IPS-18a (cell line): ENCODE measurements around the gene PAPOLG.
"Not testable (repeated sequence)": the region's sequence is repeated elsewhere in the genome, so short reads cannot be mapped to it uniquely, and the experiment has no call there.

ENCODE experiments used
- H3K27ac ChIP-seq: one replicate; pipeline ENCODE4 v1.5.1; 2013; ENCODE audit warnings: low read length
- H3K27me3 ChIP-seq: one replicate; pipeline ENCODE4 v1.6.1; 2013; ENCODE audit warnings: mild to moderate bottlenecking, low read length; ENCODE audit not compliant: control insufficient read depth, insufficient read depth
- H3K36me3 ChIP-seq: one replicate; pipeline ENCODE4 v1.6.1; 2013; ENCODE audit warnings: low read depth, low read length; ENCODE audit not compliant: control insufficient read depth
- H3K4me1 ChIP-seq: one replicate; pipeline ENCODE4 v1.6.1; 2013; ENCODE audit warnings: low read depth, low read length; ENCODE audit not compliant: control insufficient read depth
- H3K4me3 ChIP-seq: one replicate; pipeline ENCODE4 v1.5.1; 2013; ENCODE audit warnings: low read length
- H3K9ac ChIP-seq: one replicate; pipeline ENCODE4 v1.6.1; 2013; ENCODE audit warnings: mild to moderate bottlenecking, low read length, moderate library complexity
- H3K9me3 ChIP-seq: one replicate; pipeline ENCODE4 v1.6.1; 2013; ENCODE audit warnings: low read depth, low read length; ENCODE audit not compliant: control insufficient read depth

The PAPOLG gene

DNA sequence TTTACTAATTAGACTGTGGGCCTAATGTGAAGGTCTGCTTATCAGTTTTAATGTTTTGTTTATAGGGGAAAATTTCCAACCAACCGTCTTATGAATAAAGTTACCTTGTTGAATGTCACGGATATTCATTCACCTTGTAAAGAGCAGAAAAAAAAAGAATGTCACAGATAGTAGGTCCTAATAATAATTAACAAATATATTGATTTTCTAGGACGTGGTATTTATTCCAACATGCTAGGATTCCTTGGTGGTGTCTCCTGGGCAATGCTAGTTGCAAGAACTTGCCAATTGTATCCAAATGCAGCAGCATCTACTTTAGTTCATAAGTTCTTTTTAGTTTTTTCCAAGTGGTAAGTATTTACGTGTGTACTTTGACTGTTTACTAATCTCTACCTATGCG is 23.4 kb downstream of the PAPOLG start:
- Histone ChIP-seq H3K36me3 (peaks cover 71% of the 10 kb centered on the region), H3K27me3 (no peaks in the 10 kb centered on the region), H3K4me1 (no peaks in the 10 kb centered on the region), H3K27ac (no peak overlapping the region), H3K9ac (no peak overlapping the region), H3K9me3 (no peaks in the 10 kb centered on the region), H3K4me3 (no peak overlapping the region)

DNA sequence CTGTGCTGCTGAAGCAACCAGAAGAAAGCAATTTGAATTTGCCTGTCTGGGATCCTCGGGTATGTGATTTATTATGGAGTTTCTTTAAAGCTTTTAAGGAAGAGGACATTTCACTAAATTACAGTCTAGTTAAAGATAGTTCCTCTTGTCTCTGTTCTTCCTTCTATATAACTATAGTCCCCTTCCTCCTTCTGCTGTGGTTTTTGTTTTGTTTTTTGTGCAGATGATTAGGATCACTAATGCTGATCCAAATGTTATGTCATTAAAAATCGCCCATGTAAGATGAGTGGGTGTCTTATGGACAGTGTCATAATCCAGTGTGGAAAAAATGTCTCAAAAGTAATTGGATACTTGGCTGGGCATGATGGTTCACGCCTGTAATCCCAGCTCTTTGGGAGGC is 24.7 kb downstream of the PAPOLG start:
- no peak overlapping the region for H3K27ac ChIP-seq
- H3K9ac ChIP-seq, result no peak overlapping the region
- no peaks in the 10 kb centered on the region for H3K9me3 ChIP-seq
- no peaks in the 10 kb centered on the region for H3K4me1 ChIP-seq
- peaks cover 73% of the 10 kb centered on the region for H3K36me3 ChIP-seq
- H3K27me3 ChIP-seq, result no peaks in the 10 kb centered on the region
- no peak overlapping the region for H3K4me3 ChIP-seq

DNA sequence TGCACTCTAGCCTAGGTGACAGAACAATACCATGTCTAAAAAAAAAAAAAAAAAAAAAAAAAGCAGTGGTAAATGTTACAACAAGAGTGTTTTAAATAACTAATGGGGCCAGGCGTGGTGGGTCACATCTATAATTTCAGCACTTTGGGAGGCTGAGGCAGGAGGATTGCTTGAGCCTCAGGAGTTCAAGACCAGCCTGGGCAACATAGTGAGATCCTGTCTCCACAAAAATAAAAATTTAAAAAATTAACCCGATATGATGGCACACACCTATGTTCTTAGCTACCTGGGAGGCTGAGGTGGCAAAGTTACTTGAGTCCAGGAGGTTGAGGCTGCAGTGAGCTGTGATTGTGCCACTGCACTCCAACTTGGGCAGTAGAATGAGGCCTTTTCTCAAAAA is 37.1 kb downstream of the PAPOLG start:
- no peak overlapping the region for H3K4me3 ChIP-seq
- H3K9ac ChIP-seq, result no peak overlapping the region
- H3K4me1 ChIP-seq, result no peaks in the 10 kb centered on the region
- no peak overlapping the region for H3K27ac ChIP-seq
- H3K9me3 ChIP-seq, result no peaks in the 10 kb centered on the region
- no peaks in the 10 kb centered on the region for H3K27me3 ChIP-seq
- H3K36me3 ChIP-seq, result peaks cover 72% of the 10 kb centered on the region

DNA sequence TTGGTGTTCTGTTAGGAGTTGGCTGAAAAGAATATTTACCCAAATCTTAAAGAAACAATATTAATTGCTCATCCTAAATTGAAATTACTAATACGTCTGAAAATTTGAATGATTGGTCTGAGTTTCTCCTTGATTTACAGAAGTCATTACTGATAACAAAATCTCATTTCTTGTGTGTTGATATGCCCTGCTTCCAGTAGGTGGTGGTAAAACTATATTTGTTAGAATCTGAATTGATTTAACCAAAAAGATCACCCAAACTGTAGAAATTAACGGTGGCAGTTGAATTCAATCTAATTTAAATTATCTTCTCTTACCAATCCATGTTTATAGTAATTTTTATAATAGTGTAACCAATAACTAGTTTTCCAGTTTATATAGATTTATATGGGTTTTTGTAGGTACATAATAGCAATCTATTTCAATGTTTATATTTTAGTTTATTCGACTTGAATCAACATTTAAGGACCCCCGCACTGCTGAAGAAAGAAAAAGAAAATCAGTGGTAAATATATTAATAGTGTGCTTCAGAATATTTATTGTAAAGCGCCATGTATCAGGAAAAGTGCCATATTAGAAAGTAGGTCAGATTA is 38.3 kb downstream of the PAPOLG start:
- Histone ChIP-seq H3K36me3 (peaks cover 75% of the 10 kb centered on the region), H3K4me3 (no peak overlapping the region), H3K9me3 (no peaks in the 10 kb centered on the region), H3K9ac (no peak overlapping the region), H3K27ac (no peak overlapping the region), H3K4me1 (no peaks in the 10 kb centered on the region), H3K27me3 (no peaks in the 10 kb centered on the region)

DNA sequence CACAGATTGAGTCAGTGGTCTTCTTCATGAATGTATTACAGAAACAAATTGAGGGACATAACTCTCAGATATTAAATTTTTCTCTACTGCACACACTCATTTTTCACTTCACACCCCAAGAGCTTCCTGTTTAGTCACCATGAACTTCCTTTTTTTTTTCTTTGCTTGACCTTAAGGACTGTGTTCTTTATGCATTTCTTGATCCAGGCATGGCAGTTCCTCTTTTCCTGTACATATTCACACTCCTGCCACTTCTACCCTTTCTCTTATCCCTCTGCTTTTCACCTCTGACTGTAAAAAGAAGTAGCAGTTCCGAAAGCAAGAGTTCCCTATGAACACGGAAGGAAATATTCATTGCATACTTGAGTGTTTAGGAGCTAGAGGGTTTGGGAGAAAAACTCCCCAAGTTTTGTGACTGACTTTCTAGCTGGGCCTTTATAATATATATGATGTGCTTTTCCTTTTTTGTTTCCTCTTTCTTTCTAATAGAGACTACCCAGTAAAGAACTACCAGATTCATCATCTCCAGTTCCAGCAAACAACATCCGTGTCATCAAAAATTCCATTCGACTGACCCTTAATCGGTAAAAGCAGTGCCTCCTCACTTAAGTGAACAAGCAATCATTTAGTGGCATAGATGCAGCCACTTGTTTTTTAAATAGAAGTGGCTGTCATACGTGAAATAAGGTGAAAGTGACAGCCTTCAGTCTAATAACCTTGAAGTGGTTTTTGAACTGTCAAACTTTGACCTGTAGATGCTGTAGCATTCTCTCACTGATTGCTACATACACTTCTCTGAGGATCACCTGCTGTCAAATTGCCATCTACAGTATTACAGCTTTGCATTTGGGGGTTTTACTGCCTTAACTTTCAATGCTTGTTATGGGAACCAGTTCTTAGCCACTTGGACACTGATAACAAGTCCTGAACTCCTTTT is 40.8 kb downstream of the PAPOLG start:
- H3K9ac ChIP-seq, result no peak overlapping the region
- H3K36me3 ChIP-seq, result peaks cover 66% of the 10 kb centered on the region

DNA sequence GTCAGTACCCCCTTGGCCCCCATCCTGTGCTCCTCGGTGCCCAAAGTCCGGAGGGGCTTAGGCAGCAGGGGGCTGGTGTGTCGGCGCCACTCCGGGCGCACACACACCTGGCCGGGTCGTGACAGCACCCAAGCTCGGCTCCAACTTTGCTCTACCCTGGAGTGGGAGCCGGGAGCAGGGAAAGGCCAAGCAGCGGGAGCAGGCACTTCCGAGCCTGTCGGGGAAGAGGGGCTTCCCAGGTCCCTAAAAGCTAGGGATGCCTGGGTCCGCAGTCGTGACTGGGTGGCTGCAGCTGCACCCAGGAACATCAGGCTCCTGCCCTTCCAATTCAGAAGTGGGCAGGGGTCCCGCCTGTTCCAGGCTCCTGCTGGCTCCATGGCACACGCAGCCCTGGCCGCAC is 48.4 kb downstream of the PAPOLG start:
- no peak overlapping the region for H3K4me3 ChIP-seq
- no peak overlapping the region for H3K9ac ChIP-seq
- peaks cover 9% of the 10 kb centered on the region for H3K36me3 ChIP-seq
- no peaks in the 10 kb centered on the region for H3K9me3 ChIP-seq
- no peak overlapping the region for H3K27ac ChIP-seq
- H3K4me1 ChIP-seq, result peaks cover 8% of the 10 kb centered on the region
- no peaks in the 10 kb centered on the region for H3K27me3 ChIP-seq

More for the DNA sequence above, 40.8 kb downstream of the PAPOLG start:
- Histone ChIP-seq H3K4me3 (no peak overlapping the region), H3K27me3 (no peaks in the 10 kb centered on the region), H3K4me1 (no peaks in the 10 kb centered on the region), H3K9me3 (no peaks in the 10 kb centered on the region), H3K27ac (no peak overlapping the region)

DNA sequence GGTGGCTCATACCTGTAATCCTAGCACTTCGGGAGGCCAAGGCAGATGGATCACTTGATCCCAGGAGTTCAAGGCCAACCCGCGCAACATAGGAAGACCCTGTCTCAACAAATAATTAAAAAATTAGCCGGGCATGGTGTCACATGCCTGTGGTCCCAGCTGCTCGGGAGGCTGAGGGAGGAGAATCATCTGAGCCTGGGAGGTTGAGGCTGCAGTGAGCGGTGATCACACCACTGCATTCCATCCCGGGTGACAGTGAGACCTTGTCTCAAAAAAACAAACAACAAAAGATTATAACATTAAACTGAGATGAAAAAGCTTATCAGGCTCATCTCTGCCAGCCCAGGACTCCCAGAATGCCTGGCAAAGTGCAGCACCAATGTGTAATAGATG is 50.5 kb downstream of the PAPOLG start:
- H3K27ac ChIP-seq, result no peak overlapping the region

DNA sequence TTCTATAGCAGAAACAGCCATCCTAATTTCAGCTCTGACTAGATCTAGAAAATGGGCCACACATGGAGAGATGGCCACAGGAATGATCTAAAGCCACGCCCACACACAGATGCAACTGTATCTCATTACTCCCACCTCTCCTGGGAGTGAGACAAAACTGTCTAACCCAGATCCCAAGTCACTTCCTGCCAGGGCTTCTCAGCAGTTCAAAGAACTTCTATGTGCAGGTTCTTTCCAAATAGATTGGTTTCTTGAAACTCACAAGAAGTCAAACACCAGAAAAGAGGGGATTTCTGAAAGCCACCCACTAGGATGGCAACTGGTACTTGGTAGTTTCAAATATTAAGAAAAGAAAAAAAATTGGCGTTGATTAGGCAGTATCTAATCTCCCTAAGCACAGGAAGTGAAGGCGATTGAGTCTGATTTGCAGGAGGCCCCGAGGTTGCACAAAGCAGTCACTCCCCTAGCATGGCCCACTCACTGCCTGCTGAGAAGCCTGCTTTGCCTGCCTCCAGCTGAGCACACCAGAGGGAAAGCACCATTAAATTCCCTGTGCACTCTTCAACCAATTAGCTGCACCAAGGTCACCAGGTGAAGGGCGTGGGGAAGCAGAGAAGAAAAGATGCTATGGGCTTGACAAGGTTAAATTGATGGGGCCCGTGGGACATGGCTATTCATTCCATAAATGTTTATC is 51.1 kb downstream of the PAPOLG start:
- H3K9ac ChIP-seq, result no peak overlapping the region
- H3K9me3 ChIP-seq, result no peaks in the 10 kb centered on the region
- no peak overlapping the region for H3K27ac ChIP-seq
- no peaks in the 10 kb centered on the region for H3K36me3 ChIP-seq
- peaks cover 9% of the 10 kb centered on the region for H3K4me1 ChIP-seq
- no peak overlapping the region for H3K4me3 ChIP-seq
- no peaks in the 10 kb centered on the region for H3K27me3 ChIP-seq

More for the DNA sequence above, 50.5 kb downstream of the PAPOLG start:
- Histone ChIP-seq H3K36me3 (no peaks in the 10 kb centered on the region), H3K9ac (no peak overlapping the region), H3K9me3 (no peaks in the 10 kb centered on the region), H3K4me1 (peaks cover 8% of the 10 kb centered on the region), H3K4me3 (no peak overlapping the region), H3K27me3 (no peaks in the 10 kb centered on the region)

DNA sequence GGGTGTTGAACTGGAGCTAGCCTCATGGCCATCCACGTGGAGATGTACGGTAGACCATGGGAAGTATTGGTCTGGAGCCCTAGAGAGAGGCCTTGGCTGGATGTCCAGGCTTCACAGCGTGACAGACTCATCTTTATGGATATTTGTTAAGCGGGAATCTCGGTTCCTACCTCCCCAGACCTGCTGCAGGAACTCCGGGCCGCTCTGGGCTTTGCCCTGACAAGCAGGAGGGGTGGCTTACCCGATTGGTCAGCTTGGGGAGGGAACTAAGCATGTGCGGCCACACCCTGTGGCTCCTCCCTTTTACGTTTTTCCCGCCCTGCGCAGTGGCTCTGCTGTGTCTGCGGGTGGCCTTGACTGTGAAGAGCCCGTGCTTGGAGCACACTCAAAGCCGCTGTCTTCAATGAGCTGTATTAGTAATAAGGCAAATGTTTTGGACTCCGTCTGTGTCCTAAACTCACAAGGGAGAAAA is 52.3 kb downstream of the PAPOLG start:
- peaks cover 14% of the 10 kb centered on the region for H3K4me1 ChIP-seq
- no peak overlapping the region for H3K27ac ChIP-seq
- H3K36me3 ChIP-seq, result no peaks in the 10 kb centered on the region
- no peak overlapping the region for H3K4me3 ChIP-seq
- no peak overlapping the region for H3K9ac ChIP-seq
- no peaks in the 10 kb centered on the region for H3K27me3 ChIP-seq
- H3K9me3 ChIP-seq, result no peaks in the 10 kb centered on the region

DNA sequence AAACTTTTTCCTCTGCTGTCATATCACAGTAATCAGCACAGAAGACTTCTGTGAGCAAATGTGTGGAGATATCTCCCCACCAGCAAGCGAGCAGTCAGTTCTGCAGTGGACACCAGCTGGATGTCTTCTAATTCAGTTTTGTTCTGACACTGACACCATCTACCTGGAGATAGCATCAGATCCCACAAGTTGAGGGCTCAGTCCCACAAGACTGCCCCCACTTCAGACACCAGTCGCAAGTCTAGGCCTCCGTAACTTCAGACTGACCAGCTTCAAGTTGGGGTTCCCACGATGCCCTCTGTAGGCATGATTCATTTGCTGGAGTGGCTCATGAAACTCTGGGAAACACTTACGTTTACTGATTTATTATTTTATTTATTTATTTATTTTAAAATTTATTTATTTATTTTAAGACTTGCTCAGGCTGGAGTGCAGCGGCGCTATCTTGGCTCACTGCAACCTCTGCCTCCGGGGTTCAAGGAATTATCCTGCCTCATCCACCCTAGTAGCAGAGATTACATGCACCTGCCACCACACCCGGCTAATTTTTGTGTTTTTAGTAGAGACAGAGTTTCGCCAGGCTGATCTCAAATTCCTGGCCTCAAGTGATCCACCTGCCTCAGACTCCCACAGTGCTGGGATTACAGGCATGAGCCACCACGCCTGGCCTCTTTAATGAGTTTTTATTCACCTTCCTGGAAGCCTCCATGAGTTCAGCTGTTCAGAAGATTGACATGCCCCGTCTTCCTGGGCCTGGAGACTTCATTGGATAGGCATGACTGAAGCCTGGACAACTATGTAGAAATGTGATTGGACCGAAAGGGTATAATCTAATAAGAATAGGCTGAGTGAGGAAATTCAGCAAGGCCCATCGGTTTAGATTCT is 55.7 kb downstream of the PAPOLG start:
- Histone ChIP-seq H3K9ac (no peak overlapping the region), H3K36me3 (no peaks in the 10 kb centered on the region), H3K27me3 (no peaks in the 10 kb centered on the region), H3K4me3 (no peak overlapping the region), H3K4me1 (peaks cover 14% of the 10 kb centered on the region), H3K27ac (no peak overlapping the region), H3K9me3 (no peaks in the 10 kb centered on the region)

DNA sequence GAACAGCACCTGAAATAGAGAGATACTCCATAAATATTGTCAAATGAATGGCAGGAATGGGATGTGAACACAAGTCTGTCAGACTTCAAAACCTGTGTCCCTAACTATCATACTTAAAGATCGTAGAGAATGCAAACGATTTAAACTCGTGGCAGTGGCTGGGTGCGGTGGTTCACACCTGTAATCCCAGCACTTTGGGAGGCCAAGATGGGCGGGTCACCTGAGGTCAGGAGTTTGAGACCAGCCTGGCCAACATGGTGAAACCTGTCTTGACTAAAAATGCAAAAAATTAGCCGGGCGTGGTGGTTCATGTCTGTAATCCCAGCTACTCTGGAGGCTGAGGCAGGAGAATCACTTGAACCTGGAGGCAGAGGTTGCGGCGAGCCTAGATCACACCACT is 61.1 kb downstream of the PAPOLG start:
- H3K4me3 ChIP-seq, H3K9ac ChIP-seq, H3K27me3 ChIP-seq, H3K36me3 ChIP-seq, H3K9me3 ChIP-seq, H3K27ac ChIP-seq, H3K4me1 ChIP-seq: not testable (repeated sequence)
